Upper lobe of left lung (tissue), 4 donors: ENCODE results near the gene LPIN1.

Experiments
- CTCF ChIP-seq, 6 experiments: fragments of 450-650 bp in 4 of 6; fragments of 200-600 bp in 2 of 6; sonication (generic) in 2 of 6; IDR thresholded peaks; one replicate each; pipeline ENCODE4 v1.5.1; 2016 to 2019; ENCODE audit warnings: antibody characterized with exemption in 6 of 6
- EP300 ChIP-seq, 4 donors: sonication (generic); formaldehyde crosslinking; IDR thresholded peaks; one replicate each; pipeline ENCODE4 v1.5.1; 2017; ENCODE audit warnings: antibody characterized with exemption in 4 of 4, control low read depth in 2 of 4
- POLR2A ChIP-seq, 4 donors: fragments of 450-650 bp; IDR thresholded peaks; one replicate each; pipeline ENCODE4 v1.5.1; 2016 to 2017; ENCODE audit warnings: antibody characterized with exemption in 4 of 4, mild to moderate bottlenecking in 2 of 4
- POLR2AphosphoS5 ChIP-seq, 2 donors: sonication (generic); formaldehyde crosslinking; IDR thresholded peaks; one replicate each; pipeline ENCODE4 v1.5.1; 2017; ENCODE audit warnings: antibody characterized with exemption in 2 of 2

GRCh38 chr2:11773111-11773510 is 26.7 kb downstream of the LPIN1 start:
- TF ChIP-seq CTCF (IDR thresholded peaks at IDR 0.05) (no peak), POLR2AphosphoS5 (IDR thresholded peaks at IDR 0.05) (no peak), POLR2A (IDR thresholded peaks at IDR 0.05) (no peak), EP300 (IDR thresholded peaks at IDR 0.05) (no peak)
